Germinal center (tissue), 1 donor: ENCODE measurements around the gene AKR7A3.

Experiments used
- DNase-seq: peaks from one replicate; pipeline ENCODE4 v3.0.0; 2012; ENCODE audit warnings: mixed read lengths, low spot score

AKR7A3 gene

DNA sequence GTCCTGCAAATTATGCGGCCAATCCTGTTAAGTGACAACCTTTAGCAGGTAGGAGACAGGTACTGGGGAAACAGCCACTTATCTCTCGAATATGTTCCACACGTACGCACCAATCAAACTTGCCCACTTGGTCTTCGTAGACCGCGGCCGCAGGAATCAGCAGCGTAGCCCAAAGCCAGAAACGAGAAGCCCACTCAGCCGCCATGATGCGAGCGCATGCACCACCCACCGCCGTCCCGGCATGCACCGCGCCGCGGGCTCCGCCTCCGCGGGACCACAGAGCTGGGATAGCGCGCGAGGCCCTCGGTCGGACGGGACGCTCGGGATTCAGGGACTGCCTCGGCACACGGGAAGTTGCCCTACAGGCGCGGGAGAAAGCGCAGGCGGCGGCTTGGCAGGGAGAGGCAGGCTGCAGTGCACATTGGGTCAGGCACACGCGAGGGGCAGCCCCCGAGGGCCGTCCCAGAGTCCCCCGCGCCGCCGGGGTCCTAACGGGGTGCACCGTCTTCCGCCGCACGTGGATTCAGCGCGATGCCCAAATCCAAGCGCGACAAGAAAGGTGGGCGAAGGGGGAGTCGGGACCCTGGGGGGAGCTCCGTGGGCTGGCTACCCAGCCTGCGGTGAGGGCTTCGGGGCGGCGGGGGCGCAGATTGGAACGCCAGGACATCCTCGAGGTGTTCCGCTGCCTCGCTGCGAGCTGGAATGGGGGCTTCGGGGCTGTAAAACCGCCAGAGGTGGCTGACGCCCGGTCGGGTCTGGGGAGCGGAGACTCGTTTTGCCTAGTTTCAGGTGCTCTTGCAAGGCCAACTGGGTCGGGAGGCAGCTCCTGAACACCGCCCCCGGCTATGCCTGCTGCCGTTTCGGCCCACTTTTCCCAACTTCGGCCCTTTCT is 37.0 kb downstream of the AKR7A3 start, which contains the start of the genes EMC1 and MRTO4:
Gene EMC1 (minus strand): TSS at position 220 of the 892 bp plus-strand sequence. CDS start 15 bp downstream, at position 205.
Gene MRTO4 (plus strand): TSS at position 501 of the 892 bp plus-strand sequence. CDS start 31 bp downstream, at position 532.
- DNase-seq = peak; percentile 92

DNA sequence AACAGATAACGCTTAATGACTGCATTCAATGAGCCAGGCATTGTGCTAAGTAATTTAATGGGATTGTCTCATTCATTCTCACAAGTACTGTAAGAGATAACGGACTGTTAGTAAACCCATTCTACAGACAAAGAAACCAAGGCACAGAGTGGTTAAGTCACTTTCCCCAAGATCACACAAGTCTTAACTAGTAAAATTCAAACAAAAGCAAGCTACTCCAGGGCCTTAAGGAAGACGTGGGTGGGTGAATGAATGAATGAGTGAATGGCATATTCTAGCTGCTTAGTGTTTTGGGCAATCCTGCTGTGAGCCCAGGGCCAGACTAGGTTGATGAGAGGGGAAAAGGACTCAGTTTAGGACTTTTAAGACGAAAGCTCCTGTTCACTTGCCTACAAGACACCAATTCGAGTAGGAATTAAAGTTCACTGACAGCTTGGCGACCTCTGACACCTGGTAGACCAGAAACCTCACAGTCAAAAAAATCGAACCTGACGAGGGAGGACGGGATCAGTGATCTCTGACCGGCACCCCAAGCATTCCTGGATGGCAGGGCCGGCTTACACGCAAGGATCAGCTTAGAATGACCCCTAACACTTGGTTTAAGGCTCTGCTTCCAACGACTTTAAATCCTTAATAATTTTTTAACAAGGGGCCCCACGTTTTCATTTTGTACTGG is 37.8 kb downstream of the AKR7A3 start:
- peak; percentile 16 for DNase-seq

- peak; percentile 85 for DNase-seq
These were observed 47.7 kb downstream of the AKR7A3 start for GRCh38 chr1:19240673-19241538.

DNA sequence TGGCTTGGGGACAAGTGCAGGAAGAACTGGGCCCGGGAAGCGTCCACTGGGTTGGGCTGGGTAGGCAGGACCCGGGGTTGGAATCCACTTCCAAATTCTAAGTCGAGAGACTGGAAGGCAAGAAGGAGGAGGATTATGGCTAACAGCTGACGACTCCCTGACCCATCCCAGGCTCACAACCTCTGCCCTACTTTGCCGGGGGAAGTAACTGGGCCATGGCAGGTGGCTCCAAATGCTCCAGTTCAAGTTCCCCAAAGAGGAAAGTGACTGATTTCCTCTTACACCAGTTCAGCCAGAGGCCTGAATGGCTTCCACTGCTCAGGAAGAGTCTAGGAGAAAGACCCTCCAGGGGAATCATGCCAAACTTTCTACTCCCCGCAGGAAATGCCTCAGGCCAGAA is 48.7 kb downstream of the AKR7A3 start:
- no peak for DNase-seq

DNA sequence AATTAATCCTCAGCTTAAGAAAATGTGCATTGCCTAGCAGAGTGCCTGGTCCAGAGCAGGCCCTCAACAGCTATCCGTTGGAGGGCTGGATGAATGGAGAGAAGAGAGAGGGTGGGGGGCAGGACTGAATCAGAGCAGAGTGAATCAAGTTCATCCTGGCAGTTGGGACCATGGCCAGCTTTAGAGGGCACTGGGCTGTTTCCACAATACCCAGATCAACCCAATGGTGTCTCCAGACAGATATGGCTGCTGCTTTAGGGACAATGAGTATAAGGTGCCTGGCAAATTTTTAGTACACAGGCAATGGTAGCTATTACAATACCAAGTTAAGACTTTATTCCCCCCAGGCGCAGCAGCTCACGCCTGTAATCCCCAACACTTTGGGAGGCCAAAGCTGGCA is 54.3 kb downstream of the AKR7A3 start:
- DNase-seq = no peak
